Upper lobe of left lung (tissue), 6 donors: ENCODE data around the gene RALA. TPM values are rescaled to one million over a fixed set of nuclear protein-coding genes. Genes with fewer than 3 reads are reported as not detected.

Experiments used
- ATAC-seq, 2 donors: fragments of 200-7000 bp; cut with Tn5 transposase; one replicate each; pipeline ENCODE4 v1.9.1; 2022; ENCODE audit warnings: mild to moderate bottlenecking in 2 of 2, moderate library complexity in 2 of 2; ENCODE audit not compliant: low FRiP score in 2 of 2
- DNase-seq, 2 donors: peaks; one replicate each; pipeline ENCODE4 v3.0.0-alpha.2; 2019 to 2020
- H3K27ac ChIP-seq, 4 donors: fragments of 200-600 bp; sonication (generic); one replicate each; pipeline ENCODE4 v1.5.1; 2016 to 2019
- H3K27me3 ChIP-seq, 4 donors: fragments of 200-600 bp; sonication (generic); one replicate each; pipeline ENCODE4 v1.5.1; 2017 to 2019
- H3K36me3 ChIP-seq, 4 donors: fragments of 200-600 bp; sonication (generic); one replicate each; pipeline ENCODE4 v1.5.1; 2016 to 2019
- H3K4me1 ChIP-seq, 4 donors: fragments of 200-600 bp; sonication (generic); one replicate each; pipeline ENCODE4 v1.5.1; 2018 to 2019
- H3K4me3 ChIP-seq, 4 donors: fragments of 200-600 bp; sonication (generic); one replicate each; pipeline ENCODE4 v1.5.1; 2017 to 2019; ENCODE audit warnings: mild to moderate bottlenecking in 2 of 4, moderate library complexity in 1 of 4
- H3K9me3 ChIP-seq, 4 donors: fragments of 200-600 bp; sonication (generic); one replicate each; pipeline ENCODE4 v1.5.1; 2018 to 2019
- EP300 ChIP-seq, 4 donors: sonication (generic); formaldehyde crosslinking; IDR thresholded peaks; one replicate each; pipeline ENCODE4 v1.5.1; 2017; ENCODE audit warnings: antibody characterized with exemption in 4 of 4, control low read depth in 2 of 4
- POLR2A ChIP-seq, 4 donors: fragments of 450-650 bp; IDR thresholded peaks; one replicate each; pipeline ENCODE4 v1.5.1; 2016 to 2017; ENCODE audit warnings: antibody characterized with exemption in 4 of 4, mild to moderate bottlenecking in 2 of 4
- POLR2AphosphoS5 ChIP-seq, 2 donors: sonication (generic); formaldehyde crosslinking; IDR thresholded peaks; one replicate each; pipeline ENCODE4 v1.5.1; 2017; ENCODE audit warnings: antibody characterized with exemption in 2 of 2
- WGBS, 2 donors: methylation state at CpG; one replicate each; pipeline ENCODE4 v1.1.5; 2017 to 2018; 5-methylcytosine and 5-hydroxymethylcytosine counted together
- total RNA-seq, 6 donors: library from RNA; depleted of rRNA in 4 of 6; stranded (reverse); fragments of >200 nt in 4 of 6; gene quantifications; one replicate each; pipeline versions ENCODE4 v1.1.0 to v1.2.1, GENCODE V29; 2016 to 2021
- TF ChIP-seq, protein P1 (sequence below), 6 experiments: fragments of 450-650 bp in 4 of 6; fragments of 200-600 bp in 2 of 6; sonication (generic) in 2 of 6; IDR thresholded peaks; one replicate each; pipeline ENCODE4 v1.5.1; 2016 to 2019; ENCODE audit warnings: antibody characterized with exemption in 6 of 6
- donor health status: DM: no; HTN: no; CAD: no; lungs with moderate emphysema.
- donor health status: DM: no; HTN: yes; CAD: no; lungs with severe emphysema.

The RALA gene
- total RNA-seq, 6 donors from 2014 or later: 7.3 to 45.1 (median 33.5) TPM

DNA sequence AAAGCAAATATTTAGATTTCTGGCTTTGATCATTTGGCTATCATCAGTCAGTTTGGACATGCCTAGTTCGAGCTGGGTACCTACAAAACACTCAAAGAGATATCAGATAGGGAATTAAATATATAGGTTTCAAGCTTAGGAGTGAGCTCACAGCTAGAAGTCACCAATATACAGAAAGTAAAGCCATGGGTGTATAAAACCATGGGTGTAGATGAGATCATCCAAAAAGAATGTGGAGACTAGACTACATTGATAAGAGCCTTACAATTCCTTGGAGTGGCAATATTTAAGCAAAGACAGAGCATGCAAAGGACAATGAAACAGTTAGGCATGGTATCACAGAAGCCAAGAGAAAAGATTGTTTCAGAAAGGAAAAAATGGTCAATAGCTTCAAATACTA is 7.2 kb upstream of the RALA start:
- TF ChIP-seq POLR2A (IDR thresholded peaks at IDR 0.05): no peak
- TF ChIP-seq EP300 (IDR thresholded peaks at IDR 0.05): no peak
- TF ChIP-seq, protein P1, sequence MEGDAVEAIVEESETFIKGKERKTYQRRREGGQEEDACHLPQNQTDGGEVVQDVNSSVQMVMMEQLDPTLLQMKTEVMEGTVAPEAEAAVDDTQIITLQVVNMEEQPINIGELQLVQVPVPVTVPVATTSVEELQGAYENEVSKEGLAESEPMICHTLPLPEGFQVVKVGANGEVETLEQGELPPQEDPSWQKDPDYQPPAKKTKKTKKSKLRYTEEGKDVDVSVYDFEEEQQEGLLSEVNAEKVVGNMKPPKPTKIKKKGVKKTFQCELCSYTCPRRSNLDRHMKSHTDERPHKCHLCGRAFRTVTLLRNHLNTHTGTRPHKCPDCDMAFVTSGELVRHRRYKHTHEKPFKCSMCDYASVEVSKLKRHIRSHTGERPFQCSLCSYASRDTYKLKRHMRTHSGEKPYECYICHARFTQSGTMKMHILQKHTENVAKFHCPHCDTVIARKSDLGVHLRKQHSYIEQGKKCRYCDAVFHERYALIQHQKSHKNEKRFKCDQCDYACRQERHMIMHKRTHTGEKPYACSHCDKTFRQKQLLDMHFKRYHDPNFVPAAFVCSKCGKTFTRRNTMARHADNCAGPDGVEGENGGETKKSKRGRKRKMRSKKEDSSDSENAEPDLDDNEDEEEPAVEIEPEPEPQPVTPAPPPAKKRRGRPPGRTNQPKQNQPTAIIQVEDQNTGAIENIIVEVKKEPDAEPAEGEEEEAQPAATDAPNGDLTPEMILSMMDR (IDR thresholded peaks at IDR 0.05): no peak
- TF ChIP-seq POLR2AphosphoS5 (IDR thresholded peaks at IDR 0.05): no peak
- Histone ChIP-seq H3K4me1 (peaks cover 0 to 6% (median 0%) of the 10 kb centered on the region in 4 donors), H3K9me3 (no peaks in the 10 kb centered on the region), H3K27ac (no peak overlapping the region), H3K27me3 (no peaks in the 10 kb centered on the region), H3K36me3 (no peaks in the 10 kb centered on the region), H3K4me3 (no peak overlapping the region)
- no peak for ATAC-seq
- no peak for DNase-seq
- 44 to 63% methylated on average over 1 of the region's 1 CpG for WGBS, 2 donors

DNA sequence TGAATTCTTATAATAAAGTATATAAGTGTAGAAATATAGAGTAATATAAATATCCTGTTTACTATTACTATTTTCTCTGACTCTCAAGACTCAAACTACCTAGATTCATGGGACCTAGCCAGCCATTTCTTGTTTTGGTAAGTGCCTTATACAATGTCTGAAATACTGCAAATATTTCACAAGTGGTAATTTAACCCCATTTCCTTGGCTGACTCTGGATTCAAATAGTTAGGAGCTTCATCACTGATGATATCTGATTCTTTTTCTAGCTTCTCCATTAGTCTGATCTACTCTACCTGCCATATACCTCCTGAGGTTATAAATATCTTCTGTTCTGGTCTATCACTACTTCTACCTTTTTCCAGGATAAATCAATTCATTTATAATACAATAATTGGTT is 6.4 kb upstream of the RALA start:
- Histone ChIP-seq H3K9me3 (no peaks in the 10 kb centered on the region), H3K4me3 (no peak overlapping the region), H3K4me1 (peaks cover 0 to 7% (median 2%) of the 10 kb centered on the region in 4 donors), H3K36me3 (no peaks in the 10 kb centered on the region), H3K27ac (no peak overlapping the region), H3K27me3 (no peaks in the 10 kb centered on the region)
- TF ChIP-seq, protein P1 (IDR thresholded peaks at IDR 0.05): no peak
- TF ChIP-seq EP300 (IDR thresholded peaks at IDR 0.05): no peak
- no peak for TF ChIP-seq POLR2AphosphoS5 (IDR thresholded peaks at IDR 0.05)
- no peak for TF ChIP-seq POLR2A (IDR thresholded peaks at IDR 0.05)
- no peak for ATAC-seq
- DNase-seq: no peak

DNA sequence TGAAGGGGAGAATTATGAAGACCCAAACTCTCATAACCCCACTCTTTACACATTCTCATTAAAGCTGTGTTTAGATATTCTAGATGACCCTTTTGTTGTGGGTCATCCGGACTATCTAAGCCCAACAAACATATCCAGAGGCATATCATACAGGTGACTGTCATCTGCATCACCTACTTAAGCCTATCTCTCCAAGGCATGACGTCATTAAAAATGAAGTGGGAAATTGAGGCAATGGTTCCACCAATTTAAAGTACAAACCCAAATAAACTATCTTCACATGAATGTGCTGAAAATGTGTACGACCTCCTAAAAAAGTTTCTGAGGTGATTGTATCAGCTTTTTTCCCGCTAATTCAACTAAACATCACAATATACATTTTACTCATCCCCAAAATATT is 4.5 kb upstream of the RALA start:
- H3K27me3 ChIP-seq: no peaks in the 10 kb centered on the region
- H3K9me3 ChIP-seq: no peaks in the 10 kb centered on the region
- 86 to 93% methylated on average over 4 of the region's 4 CpGs for WGBS, 2 donors
- no peak overlapping the region for H3K27ac ChIP-seq
- H3K36me3 ChIP-seq: no peaks in the 10 kb centered on the region
- no peak for DNase-seq
- no peak for ATAC-seq
- peaks cover 7 to 15% (median 11%) of the 10 kb centered on the region in 4 donors for H3K4me1 ChIP-seq
- H3K4me3 ChIP-seq: no peak overlapping the region
- TF ChIP-seq EP300 (IDR thresholded peaks at IDR 0.05) (no peak), POLR2AphosphoS5 (IDR thresholded peaks at IDR 0.05) (no peak), POLR2A (IDR thresholded peaks at IDR 0.05) (no peak)
- TF ChIP-seq, protein P1 (IDR thresholded peaks at IDR 0.05): no peak

DNA sequence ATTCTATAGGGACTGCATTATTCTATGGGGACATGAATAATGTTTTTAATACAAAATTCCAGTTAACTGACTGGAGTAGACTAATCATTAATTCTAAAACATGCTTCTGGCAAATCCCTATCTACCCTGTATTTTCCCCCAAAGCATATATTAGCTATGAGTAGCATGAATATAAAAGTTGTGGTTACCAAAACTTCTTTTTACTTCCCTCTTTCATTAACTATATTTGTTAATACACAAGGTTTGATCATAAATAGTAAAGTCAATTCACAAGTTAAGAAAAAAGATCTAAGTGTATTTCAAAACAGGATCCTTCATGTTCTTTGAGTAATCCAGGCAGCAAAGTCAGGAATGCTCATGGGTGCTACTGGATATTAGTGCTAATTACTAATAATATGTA is 2.9 kb upstream of the RALA start:
- DNase-seq: no peak
- H3K27me3 ChIP-seq: no peaks in the 10 kb centered on the region

DNA sequence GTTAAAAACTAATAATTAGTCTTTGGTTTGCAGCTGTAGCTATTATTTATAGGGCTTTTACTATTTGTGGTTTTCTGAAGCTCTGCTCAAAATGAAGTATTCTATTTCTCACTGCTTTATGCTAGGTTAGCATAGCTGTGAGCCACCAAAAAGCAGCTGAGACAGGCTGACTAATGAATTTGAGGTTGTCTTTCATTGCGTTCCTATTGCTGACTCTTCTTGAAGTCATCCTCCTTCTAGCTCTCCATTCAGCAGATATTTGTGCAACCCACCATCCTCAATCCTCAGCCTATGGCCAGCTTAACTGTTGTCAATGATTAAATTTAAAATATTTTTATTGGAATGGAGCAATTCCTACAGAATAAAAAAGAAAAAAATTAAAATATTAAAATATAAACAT is 2.1 kb upstream of the RALA start:
- WGBS, 2 donors: 78 to 86% methylated on average over 1 of the region's 1 CpG
- H3K4me3 ChIP-seq: no peak overlapping the region

More for the DNA sequence above, 2.9 kb upstream of the RALA start:
- no peaks in the 10 kb centered on the region for H3K36me3 ChIP-seq
- no peak overlapping the region for H3K27ac ChIP-seq
- peaks cover 15 to 26% (median 19%) of the 10 kb centered on the region in 4 donors for H3K4me1 ChIP-seq
- H3K4me3 ChIP-seq: no peak overlapping the region
- no peak for TF ChIP-seq EP300 (IDR thresholded peaks at IDR 0.05)
- TF ChIP-seq POLR2A (IDR thresholded peaks at IDR 0.05): no peak
- TF ChIP-seq, protein P1 (IDR thresholded peaks at IDR 0.05): no peak
- no peak for TF ChIP-seq POLR2AphosphoS5 (IDR thresholded peaks at IDR 0.05)
- H3K9me3 ChIP-seq: no peaks in the 10 kb centered on the region
- no peak for ATAC-seq

More for the DNA sequence above, 2.1 kb upstream of the RALA start:
- Histone ChIP-seq H3K36me3 (no peaks in the 10 kb centered on the region), H3K4me1 (peaks cover 22 to 34% (median 27%) of the 10 kb centered on the region in 4 donors), H3K9me3 (no peaks in the 10 kb centered on the region), H3K27ac (no peak overlapping the region), H3K27me3 (no peaks in the 10 kb centered on the region)
- DNase-seq: no peak
- no peak for ATAC-seq
- TF ChIP-seq, protein P1 (IDR thresholded peaks at IDR 0.05): no peak
- TF ChIP-seq POLR2A (IDR thresholded peaks at IDR 0.05) (no peak), POLR2AphosphoS5 (IDR thresholded peaks at IDR 0.05) (no peak), EP300 (IDR thresholded peaks at IDR 0.05) (no peak)
